Fibroblast of villous mesenchyme (primary cell): ENCODE measurements around the gene FAM227B. TPM values are rescaled to one million over a fixed set of nuclear protein-coding genes. Genes with fewer than 3 reads are reported as not detected.
"Not testable (repeated sequence)": the region's sequence is repeated elsewhere in the genome, so short reads cannot be mapped to it uniquely, and the experiment has no call there.

Experiments
- DNase-seq: peaks from one replicate; pipeline ENCODE4 v3.0.0-alpha.2; 2010; ENCODE audit warnings: low read depth
- H3K4me3 ChIP-seq: 2 replicates; pipeline ENCODE4 v1.5.1; 2011; ENCODE audit warnings: low read depth, mild to moderate bottlenecking, low read length
- CTCF ChIP-seq: IDR thresholded peaks from 2 replicates; pipeline ENCODE4 v1.5.1; 2012; ENCODE audit warnings: low read depth, mild to moderate bottlenecking, low read length; ENCODE audit not compliant: insufficient read depth
- total RNA-seq: library from RNA; depleted of rRNA; stranded (reverse); fragments of >200 nt; gene quantifications from 2 replicates; pipeline ENCODE4 v1.2.3, GENCODE V29; 2012

FAM227B gene, protein sequence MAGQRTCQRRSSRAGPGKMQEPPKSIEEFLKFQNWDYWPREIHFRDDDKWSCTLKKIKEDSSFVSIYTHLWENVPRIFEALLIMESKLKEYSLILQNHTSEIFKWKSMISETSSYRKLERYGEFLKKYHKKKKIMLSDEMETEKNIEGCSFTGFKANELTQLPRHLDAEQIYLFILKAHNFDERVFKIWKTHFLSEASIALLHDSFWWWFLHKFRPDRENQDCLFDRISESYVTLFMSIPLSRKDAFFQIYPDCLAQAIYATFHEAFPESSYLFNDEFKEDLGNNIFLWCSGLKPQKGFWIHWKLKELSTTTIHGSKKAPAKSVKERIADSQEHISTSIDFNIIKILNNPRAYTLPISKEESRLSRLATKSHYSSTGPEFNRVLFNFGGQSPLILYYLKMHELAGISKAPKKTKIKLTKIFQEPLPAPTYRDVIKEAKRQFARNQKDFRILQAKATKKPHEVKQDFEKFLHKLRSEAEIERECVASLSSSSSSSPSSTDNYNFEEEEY
- 3.9 and 4.3 TPM in 2 replicates for total RNA-seq

- DNase-seq = peak; percentile 99
- peak within 1 kb of the TSS; percentile 91 for H3K4me3 ChIP-seq
- TF ChIP-seq CTCF = no peak
Observed at GRCh38 chr15:49620658-49621368, at the start of gene FAM227B, which contains the start of gene DTWD1. Gene FAM227B (minus strand): TSS chr15:49620818. CDS start chr15:49615171, 5,647 bp downstream. Gene DTWD1 (plus strand): TSS chr15:49621048. CDS start chr15:49625168, 4,120 bp downstream.

- no peak for TF ChIP-seq CTCF
- no peak overlapping the region for H3K4me3 ChIP-seq
- DNase-seq = no peak
Observed at GRCh38 chr15:49669288-49669687, 48.7 kb upstream of the FAM227B start.

DNA sequence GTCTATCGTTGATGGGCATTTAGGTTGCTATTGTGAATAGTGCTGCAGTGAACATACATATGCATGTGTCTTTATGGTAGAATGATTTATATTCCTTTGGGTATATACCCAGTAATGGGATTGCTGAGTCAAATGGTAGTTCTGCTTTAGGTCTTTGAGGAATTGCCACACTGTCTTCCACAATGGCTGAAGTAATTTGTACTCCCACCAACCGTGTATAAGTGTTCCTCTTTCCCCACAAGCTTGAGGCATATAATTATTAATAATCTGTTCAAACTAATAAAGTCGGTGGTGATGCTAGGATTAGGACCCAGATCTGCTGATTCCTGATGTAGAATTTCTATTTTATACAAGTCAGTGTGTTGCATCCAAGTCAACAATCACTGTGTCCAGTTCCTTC lies 45.9 kb upstream of the FAM227B start:
- not testable (repeated sequence) for H3K4me3 ChIP-seq, DNase-seq

GRCh38 chr15:49664716-49665115 lies 44.1 kb upstream of the FAM227B start:
- DNase-seq = no peak
- no peak overlapping the region for H3K4me3 ChIP-seq
- TF ChIP-seq CTCF = no peak

GRCh38 chr15:49656734-49657133 lies 36.1 kb upstream of the FAM227B start:
- H3K4me3 ChIP-seq = no peak overlapping the region
- TF ChIP-seq CTCF = no peak
- no peak for DNase-seq

DNA sequence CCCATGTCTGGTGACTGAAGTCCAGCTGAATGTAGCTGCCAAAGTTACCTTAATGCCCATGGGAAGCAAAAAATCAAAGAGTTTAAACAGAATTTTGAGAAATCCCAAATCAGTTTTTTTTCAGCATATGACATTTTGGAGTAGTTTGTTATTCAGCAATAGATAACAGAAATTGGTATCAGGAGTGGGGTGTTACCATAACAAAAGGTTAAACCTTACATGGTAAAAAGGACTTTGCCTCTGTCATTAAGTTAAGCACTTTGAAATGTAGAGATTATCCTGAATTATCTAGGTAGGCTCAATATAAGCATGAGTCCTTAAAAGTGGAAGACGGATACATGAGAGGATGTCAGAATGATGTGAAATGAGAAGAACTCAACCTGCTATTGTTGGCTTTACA lies 32.3 kb upstream of the FAM227B start:
- no peak overlapping the region for H3K4me3 ChIP-seq
- DNase-seq = no peak
- TF ChIP-seq CTCF = no peak

GRCh38 chr15:49650676-49651075 lies 30.1 kb upstream of the FAM227B start:
- H3K4me3 ChIP-seq = no peak overlapping the region
- no peak for TF ChIP-seq CTCF
- DNase-seq = no peak
